Superior temporal gyrus (tissue), 1 donor: Measurements from ENCODE around the gene TMEM30B.
"Not testable (repeated sequence)": the region's sequence is repeated elsewhere in the genome, so short reads cannot be mapped to it uniquely, and the experiment has no call there.

Source experiments
- DNase-seq: peaks from one replicate; pipeline ENCODE4 v3.0.0-alpha.2; 2016; ENCODE audit errors: extremely low spot score

Gene TMEM30B, protein sequence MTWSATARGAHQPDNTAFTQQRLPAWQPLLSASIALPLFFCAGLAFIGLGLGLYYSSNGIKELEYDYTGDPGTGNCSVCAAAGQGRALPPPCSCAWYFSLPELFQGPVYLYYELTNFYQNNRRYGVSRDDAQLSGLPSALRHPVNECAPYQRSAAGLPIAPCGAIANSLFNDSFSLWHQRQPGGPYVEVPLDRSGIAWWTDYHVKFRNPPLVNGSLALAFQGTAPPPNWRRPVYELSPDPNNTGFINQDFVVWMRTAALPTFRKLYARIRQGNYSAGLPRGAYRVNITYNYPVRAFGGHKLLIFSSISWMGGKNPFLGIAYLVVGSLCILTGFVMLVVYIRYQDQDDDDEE

GRCh38 chr14:61281186-61281947 lies at the start of gene TMEM30B:
TMEM30B (minus strand) TSS chr14:61281338; CDS start chr14:61281147, 191 bp downstream.
- no peak for DNase-seq

- DNase-seq, result no peak
These were observed 49.4 kb upstream of the TMEM30B start for GRCh38 chr14:61330511-61330910.

DNA sequence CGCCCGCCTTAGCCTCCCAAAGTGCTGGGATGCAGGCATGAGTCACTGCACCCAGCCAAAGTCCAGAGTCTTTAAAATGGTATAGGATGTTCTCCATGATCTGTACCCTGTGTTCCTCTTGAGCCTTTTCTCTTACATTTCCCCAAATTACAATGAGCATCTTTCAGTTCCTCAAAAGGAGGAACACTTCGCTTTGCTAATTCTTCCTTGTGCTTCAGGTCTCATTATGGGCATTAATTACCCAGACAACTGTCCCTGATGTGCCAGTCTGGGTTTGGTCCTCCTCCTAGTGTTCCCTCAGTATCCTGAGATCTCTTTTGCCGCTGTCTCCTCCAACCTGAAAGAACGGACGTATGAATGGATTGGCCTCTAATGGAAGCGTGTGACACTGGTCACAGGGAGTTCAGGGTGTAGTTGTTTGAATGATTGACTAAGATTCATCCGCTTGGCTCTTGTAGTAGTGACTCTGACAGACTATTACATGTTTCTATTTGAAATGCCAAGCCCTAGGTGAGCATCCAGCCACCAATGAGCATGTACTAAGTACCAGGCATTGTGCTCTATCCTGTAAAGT lies 48.4 kb upstream of the TMEM30B start:
- DNase-seq, result no peak

DNA sequence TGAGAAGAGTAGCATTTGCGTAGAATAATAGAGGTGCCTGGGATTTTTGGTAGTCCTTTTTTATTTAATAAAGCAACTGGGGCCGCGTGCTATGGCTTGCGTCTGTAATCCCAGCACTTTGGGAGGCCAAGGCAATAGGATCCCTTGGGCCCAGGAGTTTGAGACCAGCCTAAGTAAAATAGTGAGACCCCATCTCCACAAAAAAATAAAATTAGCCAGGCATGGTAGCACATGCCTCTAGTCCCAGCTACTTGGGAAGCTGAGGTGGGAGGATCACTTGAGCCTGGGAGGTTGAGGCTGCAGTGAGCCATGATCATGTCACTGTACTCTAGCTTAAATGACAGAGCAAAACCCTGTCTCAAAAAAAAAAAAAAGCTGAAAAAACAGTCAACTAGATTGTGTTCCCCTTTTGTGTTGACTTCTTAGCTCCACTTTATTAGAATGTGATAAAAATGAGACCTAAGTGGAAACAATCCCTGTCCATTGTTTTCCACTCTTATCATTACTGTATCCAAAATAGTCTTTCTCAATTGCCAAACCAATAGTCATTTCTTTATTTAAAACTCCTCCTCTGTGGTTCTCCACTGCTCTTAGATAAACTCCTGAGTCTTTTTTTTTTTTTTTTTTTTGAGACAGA lies 47.6 kb upstream of the TMEM30B start:
- no peak for DNase-seq

DNA sequence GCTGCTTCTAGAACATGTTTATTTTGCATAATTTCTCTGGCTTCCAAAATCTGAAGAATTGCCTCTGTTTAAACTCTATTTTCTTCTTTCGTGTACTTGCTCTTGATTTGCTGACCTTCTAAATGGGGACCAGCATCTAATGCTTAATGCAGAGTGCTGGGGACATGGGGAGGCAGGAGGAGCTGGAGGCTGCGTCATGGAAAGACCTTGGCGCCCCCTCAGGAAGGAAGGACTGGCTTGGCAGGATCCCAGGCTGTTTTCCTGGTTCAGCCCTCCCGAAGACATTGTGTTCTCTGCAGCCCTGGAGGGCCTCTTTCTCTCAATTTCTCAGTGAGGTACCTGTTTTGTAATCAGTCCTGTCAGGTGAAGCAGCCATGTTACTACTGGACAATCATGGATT lies 45.7 kb upstream of the TMEM30B start:
- no peak for DNase-seq

DNA sequence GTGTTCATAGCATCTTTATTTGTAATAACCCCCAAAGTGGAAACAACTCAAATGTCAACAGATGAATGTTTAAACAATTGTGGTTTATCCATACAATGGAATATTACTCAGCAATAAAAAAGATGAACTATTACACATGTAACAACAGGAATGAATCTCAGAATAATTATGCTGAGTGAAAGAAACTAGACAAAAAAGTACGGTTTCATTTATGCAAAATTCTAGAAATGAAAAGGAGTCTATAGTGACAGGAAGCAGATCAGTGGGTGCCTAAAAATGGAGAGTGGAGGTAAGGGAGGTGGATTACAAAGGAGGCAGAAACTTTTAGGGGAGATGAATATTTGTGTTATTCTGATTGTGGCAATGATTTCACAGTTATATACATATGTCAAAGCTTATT lies 45.0 kb upstream of the TMEM30B start:
- DNase-seq, result no peak

- DNase-seq, result no peak
These were observed 44.0 kb upstream of the TMEM30B start for GRCh38 chr14:61325166-61325565.

- DNase-seq, result no peak
These were observed 42.8 kb upstream of the TMEM30B start for GRCh38 chr14:61323970-61324369.

GRCh38 chr14:61322799-61323290 lies 41.7 kb upstream of the TMEM30B start:
- no peak for DNase-seq

DNA sequence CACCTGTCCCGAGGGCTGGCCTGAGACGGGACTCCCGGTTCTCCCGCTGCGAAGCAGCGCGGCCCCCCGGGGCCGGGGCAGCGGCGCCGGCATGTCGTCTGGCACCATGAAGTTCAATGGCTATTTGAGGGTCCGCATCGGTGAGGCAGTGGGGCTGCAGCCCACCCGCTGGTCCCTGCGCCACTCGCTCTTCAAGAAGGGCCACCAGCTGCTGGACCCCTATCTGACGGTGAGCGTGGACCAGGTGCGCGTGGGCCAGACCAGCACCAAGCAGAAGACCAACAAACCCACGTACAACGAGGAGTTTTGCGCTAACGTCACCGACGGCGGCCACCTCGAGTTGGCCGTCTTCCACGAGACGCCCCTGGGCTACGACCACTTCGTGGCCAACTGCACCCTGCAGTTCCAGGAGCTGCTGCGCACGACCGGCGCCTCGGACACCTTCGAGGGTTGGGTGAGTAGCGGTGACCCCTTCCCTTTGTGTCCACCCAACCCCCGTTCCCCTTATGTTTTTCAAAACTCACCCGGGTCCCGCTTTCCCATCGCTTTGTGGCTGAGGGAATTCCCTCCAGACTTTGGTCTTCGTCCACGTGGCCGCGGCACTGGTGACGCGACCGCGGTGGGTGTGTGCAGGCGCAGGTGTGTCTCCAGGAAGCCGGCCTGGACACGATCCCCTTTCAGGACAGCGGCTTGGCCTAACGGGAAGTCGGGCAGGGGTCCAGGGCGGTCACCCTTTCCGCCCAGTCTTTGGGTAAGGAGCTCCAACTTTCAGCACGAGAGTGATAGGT lies 41.1 kb upstream of the TMEM30B start:
- DNase-seq, result no peak

DNA sequence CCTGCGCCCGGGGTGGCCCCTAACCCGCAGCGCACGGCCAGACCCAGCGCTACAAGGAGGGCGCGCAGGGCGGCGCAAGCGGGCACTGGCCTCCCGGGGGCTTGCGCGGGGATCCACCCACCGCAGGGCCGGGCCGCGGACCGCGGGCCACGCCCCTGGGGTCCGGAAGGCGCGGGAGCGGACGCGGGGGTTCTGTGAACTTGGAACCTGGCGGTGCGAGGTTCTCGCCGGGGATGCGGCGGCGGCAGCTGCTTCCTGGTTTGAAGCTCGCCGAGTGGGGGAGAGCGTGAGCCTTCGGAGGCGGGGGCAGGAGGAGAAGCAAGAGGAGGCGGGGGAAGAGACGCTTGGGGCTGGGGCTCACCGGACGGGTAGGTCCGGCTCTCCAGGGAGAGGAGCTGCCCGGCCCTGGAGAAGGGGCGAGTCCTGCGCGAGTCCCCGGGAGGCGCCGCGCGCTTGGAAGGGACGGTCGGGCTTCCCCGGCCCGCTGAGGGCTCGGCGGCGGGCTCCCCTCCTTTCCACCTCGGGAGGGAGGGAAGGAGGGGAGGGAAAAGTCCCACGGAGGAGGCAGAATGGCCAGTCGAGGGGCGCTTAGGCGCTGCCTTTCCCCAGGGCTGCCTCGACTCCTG lies 40.4 kb upstream of the TMEM30B start, which contains the start of gene PRKCH:
Gene PRKCH, plus strand, starts transcription at position 195 of the 626 bp plus-strand sequence. CDS start 523 bp downstream, outside the sequence.
- DNase-seq, result no peak

DNA sequence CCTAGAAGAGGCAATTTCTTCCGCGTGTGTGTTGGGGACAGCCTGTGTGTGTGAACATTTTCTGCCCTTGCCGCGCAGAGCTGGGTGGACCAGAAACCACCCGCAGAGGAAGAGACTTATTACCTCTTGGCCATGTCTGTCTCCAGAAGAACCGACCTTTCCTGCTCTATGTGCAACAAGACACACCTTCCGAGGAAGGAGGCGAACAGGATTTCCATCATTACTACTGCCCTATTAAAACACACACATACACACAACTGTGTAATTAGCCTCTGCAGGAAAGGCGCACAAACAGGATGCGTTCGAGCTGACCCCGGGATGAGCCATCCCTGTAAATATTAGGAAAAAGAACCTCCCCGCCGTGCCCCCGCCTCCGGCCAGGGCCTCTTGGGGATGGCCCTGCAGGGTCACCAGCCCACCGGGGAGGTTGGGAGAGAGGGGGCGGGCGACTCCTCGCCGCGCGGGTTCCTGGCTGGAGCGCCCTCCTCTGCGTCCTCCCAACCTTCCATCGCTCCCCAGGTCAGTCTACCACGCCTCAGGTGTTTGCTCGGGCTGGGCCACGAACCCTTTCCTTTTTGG lies 39.8 kb upstream of the TMEM30B start:
- no peak for DNase-seq

DNA sequence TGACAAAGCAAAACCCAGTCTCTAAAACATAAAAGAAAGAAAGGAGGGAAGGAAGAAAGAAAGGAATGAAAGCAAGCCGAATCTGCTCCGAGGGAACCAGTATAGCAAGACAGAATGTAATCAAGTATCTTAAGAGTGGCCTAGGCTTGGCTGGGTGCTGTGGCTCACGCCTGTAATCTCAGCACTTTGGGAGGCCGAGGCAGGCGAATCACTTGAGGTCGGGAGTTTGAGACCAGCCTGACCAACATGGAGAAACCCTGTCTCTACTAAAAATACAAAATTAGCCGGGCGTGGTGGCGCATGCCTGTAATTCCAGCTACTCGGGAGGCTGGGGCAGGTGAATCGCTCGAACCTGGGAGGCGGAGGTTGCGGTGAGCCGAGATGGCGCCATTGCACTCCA lies 39.0 kb upstream of the TMEM30B start:
- not testable (repeated sequence) for DNase-seq

DNA sequence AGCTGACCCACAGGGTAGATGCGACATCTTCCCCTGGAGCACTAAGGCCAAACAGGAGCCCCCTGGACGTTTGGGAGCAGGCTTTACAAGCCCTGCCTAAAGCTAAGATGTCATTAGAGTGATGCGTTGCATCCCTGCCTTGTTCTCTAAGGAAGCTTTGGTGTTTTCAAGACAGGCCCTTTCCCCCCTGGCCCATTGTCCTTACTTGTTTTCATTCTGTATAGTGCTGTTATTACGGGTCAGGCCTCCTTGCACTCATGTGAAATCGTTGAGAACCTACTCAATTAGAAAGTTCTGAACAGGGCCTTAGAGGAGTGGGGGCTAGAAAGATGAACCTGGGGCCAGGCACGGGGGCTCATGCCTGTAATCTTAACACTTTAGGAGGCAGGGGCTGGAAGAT lies 38.6 kb upstream of the TMEM30B start:
- DNase-seq, result no peak

DNA sequence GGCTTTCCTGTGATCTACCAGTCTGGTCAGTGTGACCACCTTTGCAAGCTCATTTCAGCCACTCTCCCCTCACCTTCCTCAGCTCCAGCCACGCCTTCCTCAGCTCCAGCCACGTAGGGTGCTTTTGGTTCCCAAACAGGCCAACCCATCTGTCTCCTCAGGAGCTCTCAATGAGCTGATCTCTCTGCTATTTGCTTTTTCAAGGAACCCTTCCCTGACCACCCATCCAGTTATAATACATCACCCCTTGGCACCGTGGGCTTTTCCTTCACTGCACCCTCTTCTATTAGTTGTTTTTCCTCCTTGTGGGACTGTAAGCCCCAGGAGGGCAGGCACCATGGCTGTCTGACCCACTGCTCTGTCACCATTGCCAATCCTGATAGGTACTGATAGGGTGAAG lies 37.9 kb upstream of the TMEM30B start:
- DNase-seq, result no peak

DNA sequence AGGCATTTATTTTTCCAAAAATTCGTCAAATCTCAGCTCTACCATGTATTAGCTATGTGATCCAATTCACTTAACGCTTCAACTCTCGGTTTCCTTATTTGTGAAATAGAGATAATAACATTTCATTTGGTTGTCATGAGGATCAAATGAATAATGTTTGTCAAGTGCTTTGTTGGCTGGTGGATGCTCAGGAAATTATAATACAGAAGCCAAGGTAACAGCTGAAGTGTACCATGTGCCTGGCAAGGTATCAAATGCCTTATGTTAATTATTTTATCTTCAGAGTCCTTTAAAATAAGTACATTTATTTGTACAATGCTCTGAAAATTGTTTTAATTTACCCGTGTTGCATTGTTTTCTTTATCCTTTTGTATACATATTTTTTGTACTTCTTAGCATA lies 34.2 kb upstream of the TMEM30B start:
- no peak for DNase-seq

DNA sequence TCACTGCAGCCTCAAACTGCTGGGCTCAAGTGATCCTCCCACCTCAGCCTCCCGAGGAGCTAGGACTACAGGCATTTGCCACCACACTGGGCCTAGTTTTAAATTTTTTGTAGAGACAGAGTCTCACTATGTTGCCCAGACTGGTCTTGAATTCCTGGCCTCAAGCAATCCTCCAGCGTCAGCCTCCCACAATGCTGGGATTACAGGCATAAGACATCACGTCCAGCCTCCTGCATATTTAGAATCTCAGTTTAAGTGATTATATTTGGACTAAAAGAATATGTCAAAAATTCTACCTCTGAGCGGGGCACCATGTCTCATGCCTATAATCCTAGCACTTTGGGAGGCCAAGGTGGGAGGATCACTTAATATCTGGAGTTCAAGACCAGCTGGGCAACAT lies 27.6 kb upstream of the TMEM30B start:
- DNase-seq, result not testable (repeated sequence)

DNA sequence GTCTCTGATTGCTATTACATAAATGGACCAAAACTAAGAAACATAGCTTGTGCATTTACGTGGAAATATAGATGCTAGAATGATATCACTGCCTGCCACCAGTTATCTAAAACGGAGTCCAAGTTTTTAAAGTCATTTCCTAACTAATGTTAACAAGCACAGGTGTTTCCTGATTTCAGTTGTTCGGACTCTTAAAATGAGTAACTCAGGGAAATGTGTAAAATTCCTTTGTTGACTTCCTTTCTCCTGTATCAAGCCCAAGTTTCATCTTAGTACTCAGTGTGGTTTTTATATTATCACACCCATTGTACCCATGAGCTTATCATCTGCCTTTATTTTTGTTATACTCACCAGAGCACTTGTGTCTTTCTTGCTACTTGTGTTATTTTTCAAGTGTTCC lies 27.1 kb upstream of the TMEM30B start:
- no peak for DNase-seq

DNA sequence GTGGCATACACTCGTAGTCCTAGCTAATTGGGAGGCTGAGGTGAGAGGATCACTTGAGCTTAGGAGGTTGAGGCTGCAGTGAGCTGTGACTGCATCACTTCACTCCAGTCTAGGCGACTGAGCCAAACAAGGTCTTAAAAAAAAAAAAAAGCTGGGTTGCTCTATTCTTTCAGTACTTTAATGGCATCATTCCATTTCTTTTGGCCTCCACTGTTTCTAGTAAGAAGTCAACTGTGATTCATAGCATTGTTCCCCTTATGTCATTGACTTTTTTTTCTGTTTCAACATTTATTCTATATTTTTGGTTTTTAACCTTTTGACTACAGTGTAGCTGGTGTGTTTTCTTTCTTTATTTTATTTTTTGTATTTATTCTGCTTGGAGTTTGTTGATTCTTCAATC lies 23.6 kb upstream of the TMEM30B start:
- no peak for DNase-seq

GRCh38 chr14:61300754-61301153 lies 19.6 kb upstream of the TMEM30B start:
- DNase-seq, result no peak
